Erythroblast (primary cell): ENCODE data around the gene NOS1AP.

Source experiments
- GATA1 ChIP-seq: IDR thresholded peaks from 2 replicates; pipeline ENCODE4 v1.6.1; 2011; ENCODE audit warnings: low read depth, mild to moderate bottlenecking, control low read depth, low read length, moderate library complexity
- POLR2A ChIP-seq: IDR thresholded peaks from 2 replicates; pipeline ENCODE4 v1.6.1; 2011; ENCODE audit warnings: mild to moderate bottlenecking, low read length

DNA sequence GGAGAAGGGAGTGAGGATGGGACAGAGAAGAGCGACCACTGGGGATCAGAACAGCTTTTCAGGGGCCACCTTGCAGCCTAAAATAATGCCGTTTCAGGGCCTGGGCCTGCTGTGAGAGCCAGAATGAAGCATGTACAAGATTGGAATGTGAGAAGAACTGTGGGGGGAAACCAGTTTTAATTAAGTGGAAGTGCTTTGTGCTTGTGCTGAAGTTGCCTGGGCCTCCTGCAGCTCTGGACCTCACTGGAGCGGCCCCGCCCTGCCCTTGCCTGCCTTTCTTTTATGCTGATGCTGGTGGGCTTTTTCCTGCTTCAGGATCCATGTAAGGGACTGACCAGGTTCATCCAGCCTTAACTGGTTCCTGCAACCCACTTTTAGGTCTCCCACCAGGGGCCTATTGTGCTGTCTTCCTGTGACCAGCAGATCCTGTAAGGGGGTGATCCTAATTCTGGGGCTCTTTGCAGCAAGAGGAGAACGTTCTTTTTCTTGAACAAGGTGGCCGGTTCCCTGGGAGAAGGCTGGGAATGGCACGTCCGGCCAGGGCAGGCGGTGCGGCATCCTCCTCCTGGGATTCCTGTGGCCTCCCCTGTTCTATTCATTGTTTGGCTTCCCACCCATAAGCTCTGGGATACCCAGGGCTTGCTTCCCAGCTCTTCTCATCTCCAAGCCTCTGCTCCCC is 315.2 kb downstream of the NOS1AP start:
- TF ChIP-seq POLR2A = no peak
- TF ChIP-seq GATA1 = no peak
